Neutrophil (primary cell): ENCODE results near the gene WDFY4.

Experiments used
- H3K27ac ChIP-seq: fragments of 200-600 bp; sonication (generic); 2 replicates; pipeline ENCODE4 v1.5.1; 2016; ENCODE audit warnings: mild to moderate bottlenecking, moderate library complexity
- H3K27me3 ChIP-seq: fragments of 200-600 bp; sonication (generic); 2 replicates; pipeline ENCODE4 v1.6.0; 2016; ENCODE audit warnings: mild to moderate bottlenecking
- H3K36me3 ChIP-seq: fragments of 200-600 bp; sonication (generic); 2 replicates; pipeline ENCODE4 v1.5.1; 2017
- H3K4me1 ChIP-seq, 2 experiments: fragments of 200-600 bp in 1 of 2; sonication (generic) in 1 of 2; 1 replicate in 1 of 2; 2 replicates in 1 of 2; pipeline versions ENCODE4 v1.5.1 to v1.6.1; 2013 to 2016; ENCODE audit warnings: low read depth in 1 of 2, low read length in 1 of 2, mild to moderate bottlenecking in 1 of 2, moderate library complexity in 1 of 2; ENCODE audit not compliant: control insufficient read depth in 1 of 2, insufficient read depth in 1 of 2
- H3K4me3 ChIP-seq, 2 experiments: fragments of 200-600 bp in 1 of 2; sonication (generic) in 1 of 2; 1 replicate in 1 of 2; 2 replicates in 1 of 2; pipeline ENCODE4 v1.5.1; 2013 to 2016; ENCODE audit warnings: low read depth in 1 of 2, low read length in 1 of 2, mild to moderate bottlenecking in 1 of 2, moderate library complexity in 1 of 2
- H3K9me3 ChIP-seq: fragments of 200-600 bp; sonication (generic); 2 replicates; pipeline ENCODE4 v1.5.1; 2016
- CTCF ChIP-seq: fragments of 200-600 bp; sonication (generic); IDR thresholded peaks from 2 replicates; pipeline ENCODE4 v1.5.1; 2016; ENCODE audit warnings: antibody characterized with exemption

WDFY4 gene

GRCh38 chr10:48750019-48750418 lies 65.3 kb downstream of the WDFY4 start:
- no peaks in the 10 kb centered on the region for H3K4me1 ChIP-seq
- TF ChIP-seq CTCF = no peak

DNA sequence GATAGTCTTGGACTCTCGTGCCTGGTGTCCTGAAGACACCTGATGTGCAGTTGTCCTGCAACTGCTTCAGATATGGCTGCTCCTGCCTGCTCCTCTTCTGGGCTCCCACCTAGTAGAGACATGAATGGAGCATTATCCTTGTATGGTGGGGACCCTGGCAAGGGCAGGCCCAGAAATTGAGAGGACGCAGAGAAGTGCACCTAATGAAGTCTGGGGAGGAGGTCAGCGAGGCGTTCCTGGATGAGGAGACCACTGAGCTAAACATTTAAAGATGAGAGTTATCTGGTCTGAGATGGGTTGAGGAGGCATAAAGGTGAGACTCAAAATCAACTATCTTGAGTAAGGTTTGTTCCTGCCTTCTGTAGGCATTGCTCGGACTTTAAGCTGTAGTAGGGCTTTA lies 66.3 kb downstream of the WDFY4 start:
- H3K36me3 ChIP-seq = peaks cover 31% of the 10 kb centered on the region
- TF ChIP-seq CTCF = no peak

More at GRCh38 chr10:48750019-48750418, 65.3 kb downstream of the WDFY4 start:
- Histone ChIP-seq H3K27me3 (no peaks in the 10 kb centered on the region), H3K27ac (no peak overlapping the region), H3K4me3 (no peak overlapping the region), H3K36me3 (peaks cover 37% of the 10 kb centered on the region), H3K9me3 (no peaks in the 10 kb centered on the region)

DNA sequence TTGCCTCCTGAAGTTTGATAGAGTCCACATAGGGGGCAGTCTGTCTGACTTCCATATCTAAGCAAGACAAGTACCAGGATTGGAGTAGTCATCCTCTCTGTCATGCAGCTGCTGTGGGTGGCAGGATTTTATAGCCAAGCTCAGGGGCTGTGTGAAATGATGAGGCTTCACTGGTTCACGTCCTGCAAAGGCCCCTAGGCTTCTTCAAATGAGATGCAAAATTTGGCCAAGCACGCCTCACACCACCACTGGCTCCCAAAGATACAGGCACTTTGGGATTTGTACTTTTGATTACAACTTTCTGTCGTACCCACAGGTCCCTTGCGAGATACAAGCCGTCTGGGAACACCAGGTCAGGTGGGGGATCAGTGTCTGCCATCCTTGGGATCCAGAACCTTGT lies 67.1 kb downstream of the WDFY4 start:
- Histone ChIP-seq H3K27me3 (no peaks in the 10 kb centered on the region), H3K36me3 (peaks cover 30% of the 10 kb centered on the region), H3K27ac (no peak overlapping the region), H3K4me3 (no peak overlapping the region), H3K4me1 (no peaks in the 10 kb centered on the region), H3K9me3 (no peaks in the 10 kb centered on the region)
- no peak for TF ChIP-seq CTCF

More for the DNA sequence above, 66.3 kb downstream of the WDFY4 start:
- Histone ChIP-seq H3K4me1 (no peaks in the 10 kb centered on the region), H3K27me3 (no peaks in the 10 kb centered on the region), H3K9me3 (no peaks in the 10 kb centered on the region), H3K4me3 (no peak overlapping the region), H3K27ac (no peak overlapping the region)

DNA sequence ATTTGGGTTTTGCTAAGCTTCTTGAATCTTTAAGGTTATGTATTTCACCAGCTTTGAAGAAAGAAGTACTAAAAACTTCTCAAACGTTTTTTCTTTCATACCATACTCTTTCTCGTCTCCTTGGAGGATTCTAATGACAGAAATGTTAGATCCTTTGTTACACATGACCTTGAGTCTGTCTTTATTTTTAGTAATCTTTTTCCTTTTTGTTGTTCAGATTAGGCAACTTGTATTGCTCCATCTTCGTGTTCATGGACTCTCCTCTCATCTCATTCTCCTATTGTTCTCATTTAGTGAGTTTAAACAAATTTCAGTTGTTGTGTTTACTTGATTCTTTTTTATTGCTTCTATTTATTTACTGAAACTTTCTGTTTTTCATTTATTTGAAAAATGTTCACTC lies 73.7 kb downstream of the WDFY4 start:
- Histone ChIP-seq H3K4me1 (peaks cover 15 to 19% of the 10 kb centered on the region in 2 experiments), H3K9me3 (no peaks in the 10 kb centered on the region), H3K36me3 (peaks cover 34% of the 10 kb centered on the region), H3K27ac (peak overlapping the region; percentile 17), H3K4me3 (no peak overlapping the region), H3K27me3 (no peaks in the 10 kb centered on the region)
- no peak for TF ChIP-seq CTCF

DNA sequence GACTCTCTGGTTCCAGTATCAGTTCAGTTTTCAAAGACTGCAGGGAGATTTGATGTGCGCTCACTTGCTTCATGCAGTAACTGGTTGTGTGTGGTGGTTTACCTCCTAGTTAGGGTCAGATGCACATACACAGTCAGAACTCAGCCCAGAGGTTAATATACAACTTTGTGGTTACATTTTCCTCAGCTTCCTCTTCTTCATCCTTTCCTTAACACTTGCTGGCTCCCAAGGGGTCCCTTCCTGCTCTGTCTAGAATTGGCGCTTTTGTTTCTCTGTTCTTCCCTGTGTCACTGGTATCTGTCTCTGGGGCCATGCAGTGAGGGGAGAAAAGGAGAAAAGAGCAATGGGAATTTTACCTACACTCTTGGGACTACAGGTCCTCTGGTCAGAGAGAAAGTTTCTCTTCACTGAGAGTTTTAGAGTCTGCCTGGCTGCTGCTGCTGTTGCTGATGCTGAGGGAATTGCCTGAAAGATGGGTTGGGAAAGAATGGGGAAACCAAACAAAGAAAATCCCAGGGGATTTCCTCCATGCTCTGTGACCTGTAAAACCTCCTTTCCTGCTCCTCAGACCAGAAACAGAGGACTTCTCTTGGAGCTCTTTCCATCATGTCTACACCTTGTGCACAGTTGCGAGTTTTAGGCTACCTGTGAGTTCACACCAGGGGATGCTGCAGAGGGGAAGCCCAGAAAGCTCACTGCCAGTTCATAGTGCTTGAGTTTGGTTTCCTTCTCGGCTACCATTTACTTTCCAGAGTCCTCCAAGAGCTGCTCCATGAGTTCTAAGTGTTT lies 74.6 kb downstream of the WDFY4 start:
- H3K36me3 ChIP-seq = peaks cover 39% of the 10 kb centered on the region

More for the DNA sequence above, 74.6 kb downstream of the WDFY4 start:
- no peak for TF ChIP-seq CTCF
- H3K4me3 ChIP-seq = no peak overlapping the region
- peaks cover 15 to 19% of the 10 kb centered on the region in 2 experiments for H3K4me1 ChIP-seq
- no peaks in the 10 kb centered on the region for H3K9me3 ChIP-seq
- H3K27ac ChIP-seq = peak overlapping the region; percentile 22
- no peaks in the 10 kb centered on the region for H3K27me3 ChIP-seq
